HG02981 (cell line): Measurements from ENCODE around the gene TRIM49D1.
"Not testable (repeated sequence)": the region's sequence is repeated elsewhere in the genome, so short reads cannot be mapped to it uniquely, and the experiment has no call there.

ENCODE experiments used
- ATAC-seq: cut with Tn5 transposase; IDR thresholded peaks from one replicate; pipeline ENCODE4 v1.9.1; 2021; ENCODE audit warnings: mild to moderate bottlenecking, moderate library complexity; ENCODE audit not compliant: unreplicated experiment

TRIM49D1 gene

GRCh38 chr11:89922195-89922660 is at the start of gene TRIM49D1:
TRIM49D1 (minus strand) TSS chr11:89922245; CDS start chr11:89917710, 4,535 bp downstream.
- no peak for ATAC-seq

GRCh38 chr11:89965737-89966136 is 43.7 kb upstream of the TRIM49D1 start, which contains the start of gene TRIM64:
TRIM64 (plus strand) TSS chr11:89966037; CDS start chr11:89968504, 2,467 bp downstream.
- ATAC-seq = not testable (repeated sequence)

GRCh38 chr11:89960833-89961232 is 38.8 kb upstream of the TRIM49D1 start:
- ATAC-seq = not testable (repeated sequence)

GRCh38 chr11:89923764-89924163 is 1.7 kb upstream of the TRIM49D1 start, which contains the start of gene TRIM49D2:
TRIM49D2 (plus strand) TSS chr11:89924064; CDS start chr11:89926762, 2,698 bp downstream.
- not testable (repeated sequence) for ATAC-seq

GRCh38 chr11:89900809-89901208 is 21.2 kb downstream of the TRIM49D1 start:
- not testable (repeated sequence) for ATAC-seq

GRCh38 chr11:89893245-89893644 is 28.8 kb downstream of the TRIM49D1 start:
- ATAC-seq = not testable (repeated sequence)

GRCh38 chr11:89877511-89877910 is 44.5 kb downstream of the TRIM49D1 start:
- not testable (repeated sequence) for ATAC-seq

- not testable (repeated sequence) for ATAC-seq
Observed at GRCh38 chr11:89872588-89872987, 49.5 kb downstream of the TRIM49D1 start.

- ATAC-seq = not testable (repeated sequence)
Observed at GRCh38 chr11:89865223-89865622, 56.8 kb downstream of the TRIM49D1 start.

- not testable (repeated sequence) for ATAC-seq
Observed at GRCh38 chr11:89863906-89864704, 57.9 kb downstream of the TRIM49D1 start.
